ENCODE data around the gene RANBP1. TPM values are rescaled to one million over a fixed set of nuclear protein-coding genes. Genes with fewer than 3 reads are reported as not detected.

The RANBP1 gene
- total RNA-seq, 1 donor from 2014 or later, result 219 TPM

DNA sequence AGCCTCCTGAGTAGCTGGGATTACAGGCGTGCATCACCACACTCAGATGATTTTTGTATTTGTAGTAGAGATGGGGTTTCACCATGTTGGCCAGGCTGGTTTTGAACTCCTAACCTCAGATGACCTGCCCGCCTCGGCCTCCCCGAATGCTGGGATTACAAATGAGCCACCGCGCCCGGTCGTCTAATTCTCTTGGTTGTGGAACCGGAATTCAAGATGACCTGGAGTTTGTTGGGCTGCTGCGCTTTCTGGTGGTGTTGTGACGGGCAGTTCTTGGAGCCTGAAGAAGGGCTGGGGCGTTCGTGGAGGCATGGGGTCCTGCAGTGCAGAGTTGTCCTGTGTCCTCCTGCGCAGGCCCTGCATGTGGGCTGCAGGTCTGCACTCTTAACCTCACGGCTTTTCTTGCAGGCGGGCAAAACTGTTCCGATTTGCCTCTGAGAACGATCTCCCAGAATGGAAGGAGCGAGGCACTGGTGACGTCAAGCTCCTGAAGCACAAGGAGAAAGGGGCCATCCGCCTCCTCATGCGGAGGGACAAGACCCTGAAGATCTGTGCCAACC lies 6.0 kb downstream of the RANBP1 start:
- Mint-ChIP-seq H3K4me3 (ENCODE audit: low read depth) (no peak overlapping the region), H3K36me3 (ENCODE audit: insufficient read depth) (peaks cover 8% of the 10 kb centered on the region), H3K27ac (no peak overlapping the region), H3K4me1 (ENCODE audit: low read depth) (peaks cover 9% of the 10 kb centered on the region), H3K9me3 (ENCODE audit: low read depth) (no peaks in the 10 kb centered on the region), H3K27me3 (no peaks in the 10 kb centered on the region)
- no peak for DNase-seq (ENCODE audit: low spot score, unreplicated experiment)
- TF ChIP-seq, protein P1, sequence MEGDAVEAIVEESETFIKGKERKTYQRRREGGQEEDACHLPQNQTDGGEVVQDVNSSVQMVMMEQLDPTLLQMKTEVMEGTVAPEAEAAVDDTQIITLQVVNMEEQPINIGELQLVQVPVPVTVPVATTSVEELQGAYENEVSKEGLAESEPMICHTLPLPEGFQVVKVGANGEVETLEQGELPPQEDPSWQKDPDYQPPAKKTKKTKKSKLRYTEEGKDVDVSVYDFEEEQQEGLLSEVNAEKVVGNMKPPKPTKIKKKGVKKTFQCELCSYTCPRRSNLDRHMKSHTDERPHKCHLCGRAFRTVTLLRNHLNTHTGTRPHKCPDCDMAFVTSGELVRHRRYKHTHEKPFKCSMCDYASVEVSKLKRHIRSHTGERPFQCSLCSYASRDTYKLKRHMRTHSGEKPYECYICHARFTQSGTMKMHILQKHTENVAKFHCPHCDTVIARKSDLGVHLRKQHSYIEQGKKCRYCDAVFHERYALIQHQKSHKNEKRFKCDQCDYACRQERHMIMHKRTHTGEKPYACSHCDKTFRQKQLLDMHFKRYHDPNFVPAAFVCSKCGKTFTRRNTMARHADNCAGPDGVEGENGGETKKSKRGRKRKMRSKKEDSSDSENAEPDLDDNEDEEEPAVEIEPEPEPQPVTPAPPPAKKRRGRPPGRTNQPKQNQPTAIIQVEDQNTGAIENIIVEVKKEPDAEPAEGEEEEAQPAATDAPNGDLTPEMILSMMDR (IDR thresholded peaks at IDR 0.05; ENCODE audit: unreplicated experiment), result no peak

DNA sequence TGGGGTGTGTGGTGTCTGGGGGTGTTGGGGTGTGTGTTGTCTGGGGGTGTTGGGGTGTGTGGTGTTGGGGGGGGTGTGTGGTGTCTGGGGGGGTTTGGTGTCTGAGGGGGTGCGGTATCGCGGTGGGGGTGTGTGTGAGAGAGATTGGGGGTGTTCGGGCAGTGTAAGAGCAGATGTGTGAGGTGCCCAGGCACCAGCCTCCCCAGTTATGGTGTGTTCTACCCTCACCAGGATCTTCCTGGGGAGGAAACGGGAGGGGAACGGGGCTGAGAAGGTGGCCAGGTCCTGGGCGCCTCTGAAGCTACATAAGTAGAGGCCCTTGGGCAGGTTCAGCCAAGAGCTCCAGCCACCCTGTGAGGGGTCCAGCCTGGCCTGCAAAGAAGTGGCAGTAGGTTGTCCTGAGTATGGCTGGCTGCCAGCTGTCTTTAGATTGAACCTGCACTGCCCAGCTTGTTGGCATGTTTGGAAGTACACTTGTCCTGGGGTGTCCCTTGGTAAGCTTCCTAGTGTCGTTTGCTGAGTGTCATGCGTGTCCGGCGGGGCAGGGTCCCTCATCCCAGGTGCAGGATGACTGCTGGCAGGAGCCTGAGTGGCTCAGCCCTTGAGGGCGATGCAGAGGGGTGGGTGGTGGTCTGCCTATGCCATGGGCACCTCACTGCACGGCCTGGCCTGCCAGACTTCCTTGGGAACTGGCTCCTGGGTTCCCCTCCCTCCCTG lies 7.6 kb downstream of the RANBP1 start:
- H3K27me3 Mint-ChIP-seq, result no peaks in the 10 kb centered on the region
- H3K27ac Mint-ChIP-seq, result no peak overlapping the region
- no peak for DNase-seq (ENCODE audit: low spot score, unreplicated experiment)
- peaks cover 6% of the 10 kb centered on the region for H3K4me1 Mint-ChIP-seq (ENCODE audit: low read depth)
- peaks cover 14% of the 10 kb centered on the region for H3K36me3 Mint-ChIP-seq (ENCODE audit: insufficient read depth)
- H3K4me3 Mint-ChIP-seq (ENCODE audit: low read depth), result no peak overlapping the region
- TF ChIP-seq, protein P1 (IDR thresholded peaks at IDR 0.05; ENCODE audit: unreplicated experiment), result no peak
- no peaks in the 10 kb centered on the region for H3K9me3 Mint-ChIP-seq (ENCODE audit: low read depth)

DNA sequence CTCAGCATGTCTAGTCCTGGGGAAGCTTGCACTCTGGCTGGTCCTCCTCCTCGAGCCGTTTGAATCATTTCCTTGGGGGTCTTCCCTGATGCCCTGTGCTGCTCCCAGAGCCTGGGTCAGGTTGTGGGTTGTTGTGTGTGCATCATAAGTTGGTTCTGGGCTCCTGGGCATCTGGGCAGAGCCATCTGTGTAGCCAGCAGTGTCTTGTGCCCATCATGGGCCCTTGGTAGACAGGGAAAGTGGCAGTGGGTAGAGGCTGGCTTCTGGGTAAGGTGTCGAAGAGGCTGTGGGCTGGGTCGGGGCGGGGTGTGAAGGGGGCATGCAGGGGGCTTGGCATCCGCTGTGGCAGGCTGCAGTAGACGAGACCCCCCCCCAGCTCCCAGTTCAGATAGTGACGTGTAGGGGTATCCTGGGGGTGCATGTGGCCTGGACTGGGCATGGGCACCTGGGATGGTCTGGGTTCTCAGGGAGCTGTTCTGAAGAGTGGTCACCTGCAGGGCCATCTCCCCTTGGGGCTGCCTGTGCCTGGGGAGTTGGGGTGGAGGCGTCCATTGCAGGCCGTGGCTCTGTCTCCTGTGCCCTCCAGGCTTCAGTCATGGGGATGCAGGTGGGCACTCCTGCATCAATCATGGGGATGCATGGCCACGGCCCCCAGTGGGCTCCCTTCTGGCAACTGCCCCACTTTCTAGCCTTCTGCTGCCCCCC lies 8.3 kb downstream of the RANBP1 start:
- DNase-seq (ENCODE audit: low spot score, unreplicated experiment), result no peak
- Mint-ChIP-seq H3K27ac (no peak overlapping the region), H3K36me3 (ENCODE audit: insufficient read depth) (peaks cover 12% of the 10 kb centered on the region), H3K4me3 (ENCODE audit: low read depth) (no peak overlapping the region), H3K4me1 (ENCODE audit: low read depth) (peaks cover 2% of the 10 kb centered on the region), H3K9me3 (ENCODE audit: low read depth) (no peaks in the 10 kb centered on the region), H3K27me3 (no peaks in the 10 kb centered on the region)
- TF ChIP-seq, protein P1 (IDR thresholded peaks at IDR 0.05; ENCODE audit: unreplicated experiment), result no peak

DNA sequence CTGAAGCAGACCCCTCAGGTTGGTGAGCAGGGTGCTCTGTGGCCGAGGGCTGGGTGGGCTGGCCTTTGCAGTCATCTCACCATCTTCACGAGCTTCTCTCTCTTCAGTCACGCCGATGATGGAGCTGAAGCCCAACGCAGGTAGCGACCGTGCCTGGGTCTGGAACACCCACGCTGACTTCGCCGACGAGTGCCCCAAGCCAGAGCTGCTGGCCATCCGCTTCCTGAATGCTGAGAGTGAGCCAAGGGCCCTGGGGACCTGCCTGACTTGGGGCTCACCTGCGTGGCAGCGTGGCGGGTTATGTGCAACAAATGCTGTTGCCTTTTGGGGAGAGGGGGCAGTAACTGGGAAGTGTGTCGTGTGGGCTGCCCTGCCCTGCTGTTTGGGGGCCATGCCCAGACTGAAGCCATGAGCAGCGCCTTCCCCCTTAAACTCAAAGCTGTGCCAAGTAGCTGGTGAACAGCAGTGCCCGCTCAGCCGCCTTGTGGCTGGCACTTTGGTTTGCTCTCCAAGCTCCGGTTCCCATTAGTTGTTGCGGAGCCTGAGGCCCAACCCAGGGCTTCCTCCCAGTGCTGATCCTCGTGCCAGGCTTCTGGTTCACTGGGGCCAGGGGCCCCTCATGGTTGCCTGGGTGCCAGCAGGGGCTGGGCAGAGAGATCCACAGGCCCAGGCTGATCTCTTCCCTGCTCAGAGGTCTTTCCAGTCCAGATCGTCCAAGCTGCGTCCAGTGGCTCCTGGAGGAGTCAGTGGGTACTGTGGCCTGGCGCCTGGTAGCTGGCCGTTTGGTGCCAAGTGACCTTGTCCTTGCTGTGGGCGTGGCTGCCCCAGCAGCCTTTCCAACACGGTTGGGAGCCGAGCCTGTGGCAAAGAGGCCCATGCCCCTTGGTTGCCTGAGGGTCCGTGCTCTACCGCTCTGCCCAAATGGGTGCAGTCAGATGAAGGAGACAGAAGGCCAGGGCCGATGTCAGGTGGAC lies 9.6 kb downstream of the RANBP1 start:
- TF ChIP-seq, protein P1 (IDR thresholded peaks at IDR 0.05; ENCODE audit: unreplicated experiment), result no peak
- no peak overlapping the region for H3K27ac Mint-ChIP-seq
- no peaks in the 10 kb centered on the region for H3K4me1 Mint-ChIP-seq (ENCODE audit: low read depth)
- H3K27me3 Mint-ChIP-seq, result no peaks in the 10 kb centered on the region
- DNase-seq (ENCODE audit: low spot score, unreplicated experiment), result no peak
- H3K4me3 Mint-ChIP-seq (ENCODE audit: low read depth), result no peak overlapping the region
- H3K9me3 Mint-ChIP-seq (ENCODE audit: low read depth), result no peaks in the 10 kb centered on the region
- H3K36me3 Mint-ChIP-seq (ENCODE audit: insufficient read depth), result peaks cover 12% of the 10 kb centered on the region
